GM19035 (cell line): Measurements from ENCODE around the gene CCDC33.

Experiments used
- ATAC-seq: cut with Tn5 transposase; IDR thresholded peaks from one replicate; pipeline ENCODE4 v1.9.1; 2021; ENCODE audit not compliant: unreplicated experiment

Gene CCDC33

DNA sequence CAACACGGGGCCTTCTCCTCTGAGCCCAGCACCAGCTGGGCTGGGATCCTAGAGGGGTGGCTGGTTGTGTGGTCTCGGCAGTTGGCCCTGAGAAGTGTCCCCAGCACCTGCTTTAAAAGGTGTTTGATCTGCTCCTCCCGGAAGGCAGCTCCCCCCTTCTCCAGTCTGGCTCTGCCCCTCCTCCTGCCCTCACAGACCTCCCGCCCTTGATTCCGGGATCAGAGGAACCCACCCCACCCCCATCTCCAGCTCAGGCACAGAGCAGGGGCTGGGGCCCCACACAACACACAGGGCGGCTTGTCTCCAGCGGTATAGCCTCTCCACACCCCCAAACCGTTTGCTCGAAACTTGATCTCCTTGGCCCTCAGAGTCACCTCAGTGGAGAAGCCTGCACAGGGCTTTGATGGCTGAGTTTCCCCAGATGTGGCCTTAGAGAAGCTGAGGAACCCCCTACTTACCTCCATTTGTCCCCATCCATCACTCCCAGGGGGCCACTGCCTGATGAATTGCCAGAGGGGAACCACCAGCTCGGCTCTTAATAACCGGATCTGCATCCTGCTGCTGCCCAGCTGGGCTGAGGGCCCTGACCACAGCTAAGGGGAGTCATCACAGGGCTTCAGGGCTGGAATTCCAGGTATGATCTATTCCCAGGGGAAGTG, 27.1 kb upstream of the CCDC33 start:
- ATAC-seq: no peak

- no peak for ATAC-seq
Measured at GRCh38 chr15:74209560-74209958, 26.6 kb upstream of the CCDC33 start.

- ATAC-seq: no peak
Measured at GRCh38 chr15:74209997-74210671, 26.0 kb upstream of the CCDC33 start.

DNA sequence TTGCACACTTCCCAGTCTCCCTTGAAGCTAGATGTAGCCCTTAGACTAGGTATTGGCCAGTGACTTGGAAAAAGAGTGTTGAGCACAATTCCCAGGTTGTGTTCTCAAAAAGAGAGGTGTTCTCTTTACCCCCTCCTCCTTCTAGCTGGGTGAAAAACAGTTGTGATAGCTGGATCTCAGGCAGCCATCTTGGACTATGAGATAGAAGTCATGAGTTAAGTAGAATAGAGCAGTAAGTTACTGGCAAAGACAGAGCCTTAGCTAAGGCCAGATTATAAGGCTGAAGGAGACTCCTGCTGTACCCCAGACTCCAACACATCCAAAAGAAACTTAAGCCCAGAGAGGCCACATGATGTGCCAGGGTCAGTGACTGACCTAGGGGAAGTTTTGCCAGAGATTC, 25.4 kb upstream of the CCDC33 start:
- no peak for ATAC-seq

- ATAC-seq: no peak
Measured at GRCh38 chr15:74211656-74212055, 24.5 kb upstream of the CCDC33 start.

GRCh38 chr15:74212494-74212893, 23.6 kb upstream of the CCDC33 start:
- no peak for ATAC-seq

DNA sequence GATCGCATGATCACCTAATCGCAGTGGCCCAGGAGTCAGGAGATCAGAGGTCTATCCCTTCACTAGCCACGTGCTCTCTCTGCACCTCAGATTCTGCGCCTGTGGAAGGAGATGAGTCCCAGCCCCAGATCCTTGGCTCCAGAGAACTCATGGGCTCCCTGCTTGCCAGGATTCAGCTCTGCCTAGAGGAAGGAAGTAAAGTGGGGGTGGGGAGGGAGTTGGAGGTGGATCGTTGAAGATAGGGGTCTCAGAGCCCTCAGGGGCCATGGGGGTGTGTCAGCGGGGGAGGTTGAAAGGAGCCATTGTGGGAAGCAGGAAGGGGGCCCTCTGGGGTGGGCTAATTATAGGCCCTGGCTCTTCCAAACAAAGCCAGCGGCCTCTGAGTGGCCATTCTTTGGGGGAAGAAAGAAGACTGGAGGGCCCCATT, 22.3 kb upstream of the CCDC33 start:
- no peak for ATAC-seq

DNA sequence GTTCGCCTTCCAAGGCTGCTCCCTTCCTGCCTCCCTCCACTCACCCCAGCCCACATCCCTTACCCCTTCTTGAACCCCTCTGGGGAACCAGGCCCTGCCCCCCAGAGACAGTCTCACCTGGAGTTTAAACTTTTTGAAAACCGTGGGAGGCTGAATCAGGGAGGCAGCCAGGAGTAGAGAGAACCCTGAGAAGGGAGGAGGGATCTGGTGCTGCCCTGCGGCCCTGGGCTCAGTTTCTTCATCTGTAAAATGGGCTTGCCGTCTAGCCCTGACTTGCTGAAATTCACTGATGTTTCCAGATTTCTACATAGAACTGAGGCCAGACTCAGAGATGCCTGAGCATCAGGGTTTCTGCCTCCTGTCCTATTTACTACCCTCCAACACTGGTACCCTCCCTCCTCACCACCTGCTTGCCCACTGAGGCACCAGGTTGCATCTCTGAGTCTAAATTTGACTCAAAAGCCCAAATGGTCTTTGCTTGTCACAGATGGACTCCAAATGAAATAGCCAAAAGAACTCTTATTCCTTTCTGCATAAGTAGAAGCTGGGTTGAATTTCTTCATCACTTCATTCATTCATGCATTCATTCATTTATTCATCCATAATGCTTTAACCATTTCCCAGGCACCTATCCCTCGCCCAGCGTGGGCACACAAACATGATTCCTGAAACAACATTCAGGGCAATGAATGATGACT, 21.7 kb upstream of the CCDC33 start:
- ATAC-seq: no peak

- no peak for ATAC-seq
Measured at GRCh38 chr15:74215958-74216357, 20.2 kb upstream of the CCDC33 start.

- no peak for ATAC-seq
Measured at GRCh38 chr15:74216949-74217348, 19.2 kb upstream of the CCDC33 start.

GRCh38 chr15:74217907-74218885, 17.9 kb upstream of the CCDC33 start:
- ATAC-seq: no peak

DNA sequence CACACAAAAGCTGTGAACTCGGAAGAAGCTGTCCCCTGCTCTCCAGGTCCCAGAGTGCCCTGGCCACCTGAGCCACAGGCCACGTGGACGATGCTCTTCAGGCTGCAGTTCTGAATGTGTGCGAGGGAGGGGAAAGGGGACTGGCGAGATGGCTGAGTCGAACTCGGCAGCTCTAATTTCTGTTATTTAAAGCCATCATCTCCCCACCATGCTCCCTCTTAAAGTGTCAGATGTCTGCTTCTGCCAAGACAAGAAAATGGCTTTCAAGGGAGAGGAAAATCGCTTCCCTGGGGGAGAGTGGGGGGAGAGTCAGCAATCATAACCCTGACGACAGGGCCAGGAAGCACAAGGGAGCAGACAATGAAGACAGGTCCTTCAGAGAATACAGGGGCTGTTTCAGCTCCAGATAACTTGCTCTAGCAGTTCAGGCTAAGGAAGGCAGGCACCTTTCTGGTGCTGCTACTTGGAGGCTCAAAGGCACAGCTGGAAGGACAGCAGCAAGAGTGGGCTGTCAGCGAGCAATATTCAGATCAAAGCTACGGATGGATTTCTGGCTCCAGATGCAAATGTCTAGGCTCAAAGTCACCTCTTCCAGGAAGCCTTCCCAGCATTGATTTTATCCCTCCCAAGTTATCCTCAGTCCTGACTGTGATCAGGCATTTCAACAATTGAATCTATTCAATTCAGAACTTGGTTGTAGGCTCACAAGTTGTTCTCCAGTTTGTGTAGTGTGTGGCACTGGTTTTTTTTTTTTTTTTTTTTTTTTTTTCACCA, 15.5 kb upstream of the CCDC33 start:
- ATAC-seq: no peak

GRCh38 chr15:74221399-74222239, 14.5 kb upstream of the CCDC33 start:
- ATAC-seq: no peak

DNA sequence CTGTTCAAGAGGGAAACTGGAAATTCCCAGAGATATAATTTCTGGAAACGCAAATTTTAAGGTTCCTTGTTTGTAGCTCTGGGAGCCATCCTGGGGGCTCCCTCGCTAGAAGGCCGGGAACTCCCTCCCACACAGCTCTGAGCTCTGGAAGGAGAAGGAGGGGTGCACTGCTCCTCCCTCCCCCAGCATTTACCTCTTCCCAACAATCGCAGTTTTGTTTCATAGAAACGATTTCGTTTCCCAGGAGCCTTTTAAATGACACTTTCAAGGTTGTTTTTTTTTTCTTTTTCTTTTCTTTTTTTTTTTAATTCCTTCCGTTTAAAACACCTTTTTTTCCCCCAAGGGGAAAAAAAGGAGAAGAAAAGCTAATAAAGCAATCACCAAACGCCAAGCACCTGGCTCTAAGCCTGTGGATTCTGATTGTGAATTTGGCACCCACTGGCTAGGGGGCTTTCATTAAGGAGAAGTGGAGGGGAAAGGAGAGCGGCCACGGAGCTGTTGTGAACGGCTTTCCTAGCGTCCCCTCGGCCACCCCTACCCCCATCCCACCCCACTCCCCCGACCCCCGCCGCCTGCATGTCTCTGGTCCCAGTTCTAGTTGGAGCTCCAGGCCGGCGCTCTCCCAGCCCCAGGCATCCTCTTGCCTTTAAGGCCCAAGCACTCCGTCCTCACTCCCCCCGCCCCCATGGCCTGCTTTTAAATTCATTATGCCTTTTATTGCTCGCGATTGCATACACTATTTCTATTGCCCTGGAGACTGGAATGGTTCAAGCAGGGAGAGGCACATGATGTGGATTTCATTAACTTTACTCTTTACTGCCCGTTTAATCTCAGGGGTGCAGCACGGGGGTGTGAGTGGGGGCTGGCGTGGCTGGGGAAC, 13.6 kb upstream of the CCDC33 start:
- ATAC-seq: no peak

GRCh38 chr15:74225928-74226327, 10.2 kb upstream of the CCDC33 start:
- no peak for ATAC-seq

GRCh38 chr15:74226761-74227540, 9.2 kb upstream of the CCDC33 start:
- no peak for ATAC-seq

DNA sequence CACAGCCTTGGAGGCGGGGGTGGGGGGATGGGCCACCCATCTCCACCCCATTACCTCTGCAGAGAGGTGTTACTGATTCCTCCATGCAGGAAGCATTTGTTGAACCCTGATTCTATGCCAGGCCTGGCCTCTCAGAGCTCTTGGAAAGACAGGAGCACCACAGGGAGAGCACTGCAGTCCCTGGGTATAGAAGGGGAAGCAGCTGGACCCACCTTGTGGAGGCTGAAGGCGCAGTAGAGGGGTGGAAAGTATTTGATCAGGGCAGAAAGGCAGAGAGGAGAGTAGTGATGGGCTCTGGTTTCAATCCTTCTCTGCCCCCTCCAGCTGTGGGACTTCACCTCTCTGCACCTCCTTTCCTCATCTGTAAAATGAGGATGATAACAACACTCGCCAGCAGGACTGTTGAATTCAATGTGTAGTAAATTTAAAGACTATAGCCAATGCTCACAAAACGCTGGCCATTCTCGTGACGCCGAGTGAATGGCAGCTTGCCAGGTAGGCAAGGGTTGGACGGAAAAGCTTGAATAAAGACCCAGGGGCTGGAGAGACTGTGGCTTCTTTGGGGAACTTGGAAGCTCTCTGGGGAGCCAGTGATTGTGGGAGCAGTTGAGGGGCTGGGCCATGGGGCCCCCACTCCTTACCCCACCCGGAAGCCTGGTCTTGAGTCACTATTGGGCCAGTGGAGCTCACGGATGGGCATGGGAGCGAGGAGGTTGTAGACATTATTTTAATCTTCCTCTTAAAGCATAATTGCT, 8.0 kb upstream of the CCDC33 start:
- no peak for ATAC-seq
